ENCODE measurements around the gene KRTAP9-7.

GRCh38 chr17:41226051-41226450, 49.4 kb upstream of the KRTAP9-7 start:
- no peak for TF ChIP-seq EZH2 (IDR thresholded peaks at IDR 0.05; ENCODE audit: borderline replicate concordance, low read length)
- TF ChIP-seq, protein P1, sequence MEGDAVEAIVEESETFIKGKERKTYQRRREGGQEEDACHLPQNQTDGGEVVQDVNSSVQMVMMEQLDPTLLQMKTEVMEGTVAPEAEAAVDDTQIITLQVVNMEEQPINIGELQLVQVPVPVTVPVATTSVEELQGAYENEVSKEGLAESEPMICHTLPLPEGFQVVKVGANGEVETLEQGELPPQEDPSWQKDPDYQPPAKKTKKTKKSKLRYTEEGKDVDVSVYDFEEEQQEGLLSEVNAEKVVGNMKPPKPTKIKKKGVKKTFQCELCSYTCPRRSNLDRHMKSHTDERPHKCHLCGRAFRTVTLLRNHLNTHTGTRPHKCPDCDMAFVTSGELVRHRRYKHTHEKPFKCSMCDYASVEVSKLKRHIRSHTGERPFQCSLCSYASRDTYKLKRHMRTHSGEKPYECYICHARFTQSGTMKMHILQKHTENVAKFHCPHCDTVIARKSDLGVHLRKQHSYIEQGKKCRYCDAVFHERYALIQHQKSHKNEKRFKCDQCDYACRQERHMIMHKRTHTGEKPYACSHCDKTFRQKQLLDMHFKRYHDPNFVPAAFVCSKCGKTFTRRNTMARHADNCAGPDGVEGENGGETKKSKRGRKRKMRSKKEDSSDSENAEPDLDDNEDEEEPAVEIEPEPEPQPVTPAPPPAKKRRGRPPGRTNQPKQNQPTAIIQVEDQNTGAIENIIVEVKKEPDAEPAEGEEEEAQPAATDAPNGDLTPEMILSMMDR (IDR thresholded peaks at IDR 0.05; ENCODE audit: low read length), result no peak

All from OCI-LY1 (cell line).